ENCODE measurements around the gene GALNTL6.

DNA sequence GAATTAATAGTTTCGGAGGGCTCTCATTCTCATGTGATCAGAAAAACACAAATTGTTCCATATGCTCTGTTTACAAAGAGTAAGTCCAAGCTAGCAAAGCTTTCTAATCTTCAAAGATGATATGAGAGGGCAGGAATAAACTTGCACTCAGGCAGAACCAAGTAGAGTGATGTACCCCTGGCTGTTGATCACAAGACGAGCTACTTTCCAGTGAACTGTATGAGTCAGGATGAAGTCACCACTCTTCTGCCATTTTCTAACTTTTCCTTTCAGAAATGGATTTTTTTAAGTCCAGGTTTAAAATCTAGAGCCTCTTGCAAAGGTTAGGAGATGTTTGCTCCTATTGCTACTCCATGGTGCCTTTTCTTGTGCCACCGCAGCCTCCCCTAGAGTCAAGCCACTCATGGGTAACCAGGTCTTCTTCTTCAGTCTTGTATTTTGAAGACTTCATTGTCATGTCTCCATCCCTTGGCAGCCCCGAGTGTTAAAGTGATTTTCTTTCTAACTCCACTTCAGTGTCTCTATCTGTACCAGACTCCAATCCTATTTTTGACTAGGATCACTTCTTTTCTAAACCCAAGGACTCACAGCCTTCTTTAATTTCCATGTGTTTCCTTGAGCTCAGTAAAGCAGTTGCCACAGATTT is 1183.5 kb downstream of the GALNTL6 start:
- TF ChIP-seq, protein P1, sequence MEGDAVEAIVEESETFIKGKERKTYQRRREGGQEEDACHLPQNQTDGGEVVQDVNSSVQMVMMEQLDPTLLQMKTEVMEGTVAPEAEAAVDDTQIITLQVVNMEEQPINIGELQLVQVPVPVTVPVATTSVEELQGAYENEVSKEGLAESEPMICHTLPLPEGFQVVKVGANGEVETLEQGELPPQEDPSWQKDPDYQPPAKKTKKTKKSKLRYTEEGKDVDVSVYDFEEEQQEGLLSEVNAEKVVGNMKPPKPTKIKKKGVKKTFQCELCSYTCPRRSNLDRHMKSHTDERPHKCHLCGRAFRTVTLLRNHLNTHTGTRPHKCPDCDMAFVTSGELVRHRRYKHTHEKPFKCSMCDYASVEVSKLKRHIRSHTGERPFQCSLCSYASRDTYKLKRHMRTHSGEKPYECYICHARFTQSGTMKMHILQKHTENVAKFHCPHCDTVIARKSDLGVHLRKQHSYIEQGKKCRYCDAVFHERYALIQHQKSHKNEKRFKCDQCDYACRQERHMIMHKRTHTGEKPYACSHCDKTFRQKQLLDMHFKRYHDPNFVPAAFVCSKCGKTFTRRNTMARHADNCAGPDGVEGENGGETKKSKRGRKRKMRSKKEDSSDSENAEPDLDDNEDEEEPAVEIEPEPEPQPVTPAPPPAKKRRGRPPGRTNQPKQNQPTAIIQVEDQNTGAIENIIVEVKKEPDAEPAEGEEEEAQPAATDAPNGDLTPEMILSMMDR (IDR thresholded peaks at IDR 0.05): no peak
- no peak for TF ChIP-seq POLR2A (IDR thresholded peaks at IDR 0.05)

All from lower leg skin (tissue), 3 donors.